GM19438 (cell line): ENCODE measurements around the gene FAM219B.
A peak's percentile ranks its signal among the peaks of the same experiment; 100 is the strongest.

Experiments used
- ATAC-seq: cut with Tn5 transposase; IDR thresholded peaks from one replicate; pipeline ENCODE4 v1.9.1; 2021; ENCODE audit warnings: low read depth; ENCODE audit not compliant: unreplicated experiment

FAM219B gene

GRCh38 chr15:74878273-74878672 lies 28.4 kb downstream of the FAM219B start:
- no peak for ATAC-seq

GRCh38 chr15:74873756-74874424 lies 32.8 kb downstream of the FAM219B start:
- no peak for ATAC-seq

- ATAC-seq: peak; percentile 76
These were observed 33.5 kb downstream of the FAM219B start, which contains the start of gene SCAMP2 for GRCh38 chr15:74873036-74873755. SCAMP2 (minus strand) TSS chr15:74873365; CDS start chr15:74873255, 110 bp downstream.

GRCh38 chr15:74872702-74873035 lies 34.0 kb downstream of the FAM219B start:
- no peak for ATAC-seq

- ATAC-seq: no peak
These were observed 36.0 kb downstream of the FAM219B start for GRCh38 chr15:74870436-74871215.

GRCh38 chr15:74869726-74870407 lies 36.8 kb downstream of the FAM219B start:
- ATAC-seq: peak; percentile 47

GRCh38 chr15:74869372-74869725 lies 37.3 kb downstream of the FAM219B start:
- no peak for ATAC-seq

- ATAC-seq: no peak
These were observed 38.6 kb downstream of the FAM219B start for GRCh38 chr15:74868059-74868458.

- ATAC-seq: no peak
These were observed 39.1 kb downstream of the FAM219B start for GRCh38 chr15:74867466-74868038.

- ATAC-seq: no peak
These were observed 40.6 kb downstream of the FAM219B start for GRCh38 chr15:74866090-74866489.

- no peak for ATAC-seq
These were observed 41.3 kb downstream of the FAM219B start for GRCh38 chr15:74865316-74865715.

GRCh38 chr15:74864296-74864695 lies 42.4 kb downstream of the FAM219B start:
- no peak for ATAC-seq

GRCh38 chr15:74863239-74864056 lies 43.2 kb downstream of the FAM219B start:
- ATAC-seq: no peak

- ATAC-seq: no peak
These were observed 48.3 kb downstream of the FAM219B start for GRCh38 chr15:74858369-74858740.

- no peak for ATAC-seq
These were observed 48.8 kb downstream of the FAM219B start for GRCh38 chr15:74857671-74858368.

- ATAC-seq: peak; percentile 77
These were observed 49.5 kb downstream of the FAM219B start for GRCh38 chr15:74857082-74857655.

- no peak for ATAC-seq
These were observed 50.1 kb downstream of the FAM219B start for GRCh38 chr15:74856537-74856936.

- ATAC-seq: no peak
These were observed 50.8 kb downstream of the FAM219B start for GRCh38 chr15:74855857-74856256.
